GM19463 (cell line): ENCODE results near the gene CCR7.

Source experiments
- ATAC-seq: cut with Tn5 transposase; IDR thresholded peaks from one replicate; pipeline ENCODE4 v1.9.1; 2021; ENCODE audit warnings: mild to moderate bottlenecking, moderate library complexity; ENCODE audit not compliant: unreplicated experiment

Gene CCR7

DNA sequence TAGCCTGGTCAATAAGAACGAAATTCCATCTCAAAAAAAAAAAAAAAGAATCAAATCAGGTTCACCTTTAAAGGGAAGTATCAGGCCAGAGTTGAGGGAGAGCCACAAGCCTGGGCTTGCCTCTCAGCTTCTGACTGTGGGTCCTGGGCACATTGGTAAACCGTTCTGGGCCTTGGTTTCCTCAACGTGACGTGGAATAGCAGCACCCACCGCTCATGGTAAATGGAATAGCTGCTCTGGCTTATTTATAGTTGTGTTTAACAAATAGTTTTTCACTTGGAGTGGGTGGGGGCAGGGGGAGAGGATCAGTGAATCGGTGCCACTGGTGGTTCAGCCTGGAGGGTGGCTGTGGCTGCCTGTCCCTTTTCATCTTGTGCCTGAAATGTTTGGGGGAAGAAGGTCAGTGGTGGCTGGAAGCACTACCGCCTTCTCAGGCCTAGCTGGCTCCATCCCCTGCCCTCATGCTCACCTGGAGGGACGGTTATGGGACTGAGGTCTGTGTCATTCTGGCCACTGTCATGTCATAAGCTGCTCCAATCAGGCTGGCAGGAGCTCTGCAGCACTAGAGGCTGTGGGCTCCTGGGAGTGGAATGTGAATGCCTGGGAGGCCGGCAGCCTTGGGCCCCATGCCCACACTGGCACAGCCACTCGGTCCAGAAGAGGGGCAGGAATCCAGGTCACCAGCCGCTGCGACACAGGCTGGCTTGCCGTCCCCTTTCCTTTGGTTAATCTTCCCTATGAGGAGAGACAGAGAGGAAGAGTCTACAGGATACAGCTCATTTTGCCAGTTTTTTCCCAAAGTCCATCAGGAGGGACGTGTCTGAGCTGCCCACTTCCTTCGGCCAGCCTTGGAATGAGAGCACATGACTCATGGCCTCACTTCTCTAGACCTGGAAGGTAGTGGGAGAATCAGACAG lies 27.0 kb downstream of the CCR7 start:
- no peak for ATAC-seq

DNA sequence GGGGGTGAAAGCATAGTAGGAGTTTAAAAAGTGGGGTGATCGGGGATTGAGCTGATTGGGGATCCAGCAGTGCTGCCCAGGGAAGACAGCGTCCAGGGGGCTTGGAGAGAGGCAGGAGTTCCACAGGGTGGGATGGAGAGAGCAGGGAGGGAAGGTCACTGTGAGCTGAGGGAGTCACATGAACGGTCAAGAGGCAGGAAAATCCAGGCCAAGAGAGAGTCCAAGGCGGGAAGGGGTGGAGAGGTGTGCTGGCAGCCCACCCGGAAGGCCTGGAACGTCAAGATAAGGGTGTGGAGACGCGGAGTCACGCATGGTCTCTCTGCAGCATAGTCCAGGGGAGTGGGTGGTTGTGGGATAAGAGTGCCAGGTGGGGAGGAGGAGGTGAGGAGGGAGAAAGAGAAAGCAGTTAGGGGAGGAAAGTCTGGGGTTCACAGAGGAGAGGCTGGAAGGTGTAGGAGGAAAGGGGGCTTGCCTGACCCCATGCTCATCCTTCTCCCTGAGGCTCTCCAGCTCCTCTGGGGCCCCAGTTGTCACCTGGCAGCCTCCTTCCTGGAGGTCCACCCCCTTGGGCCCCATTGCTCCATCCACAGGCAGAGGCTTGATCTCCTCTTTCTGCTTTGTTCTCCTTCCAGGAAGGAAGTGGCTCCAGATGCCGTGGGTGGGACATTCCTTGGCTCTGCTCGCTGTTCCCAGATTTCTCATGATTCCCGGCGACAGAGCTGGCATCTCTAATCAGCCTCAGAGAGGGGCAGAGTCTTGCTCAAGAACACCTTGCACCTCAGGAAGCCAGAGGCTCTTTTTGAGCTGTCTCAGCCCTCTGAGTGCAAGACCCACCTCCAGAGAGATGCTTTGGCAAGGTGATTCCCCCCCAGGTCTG lies 28.7 kb downstream of the CCR7 start:
- ATAC-seq: no peak

DNA sequence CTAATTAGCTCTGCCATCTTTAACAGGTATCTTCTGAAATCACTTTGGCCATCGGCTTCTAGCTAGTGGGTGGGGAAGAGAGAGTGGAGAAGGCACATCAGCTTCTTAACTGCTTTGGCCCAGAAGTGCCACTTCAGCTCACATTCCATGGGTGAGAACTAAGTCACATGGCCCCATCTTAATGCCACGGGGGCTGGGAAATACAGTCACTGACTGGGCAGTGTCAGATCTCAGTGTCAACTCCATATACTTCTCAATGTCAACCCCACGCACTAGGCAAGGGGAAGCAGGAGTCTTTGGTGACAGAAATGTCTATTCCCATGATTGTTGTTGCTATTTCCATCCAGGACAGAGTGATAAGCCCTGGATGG lies 29.4 kb downstream of the CCR7 start:
- no peak for ATAC-seq

- ATAC-seq: no peak
These were observed 29.8 kb downstream of the CCR7 start for GRCh38 chr17:40535438-40535837.

GRCh38 chr17:40534371-40535189 lies 30.7 kb downstream of the CCR7 start:
- ATAC-seq: no peak

GRCh38 chr17:40533896-40534295 lies 31.4 kb downstream of the CCR7 start:
- ATAC-seq: no peak

DNA sequence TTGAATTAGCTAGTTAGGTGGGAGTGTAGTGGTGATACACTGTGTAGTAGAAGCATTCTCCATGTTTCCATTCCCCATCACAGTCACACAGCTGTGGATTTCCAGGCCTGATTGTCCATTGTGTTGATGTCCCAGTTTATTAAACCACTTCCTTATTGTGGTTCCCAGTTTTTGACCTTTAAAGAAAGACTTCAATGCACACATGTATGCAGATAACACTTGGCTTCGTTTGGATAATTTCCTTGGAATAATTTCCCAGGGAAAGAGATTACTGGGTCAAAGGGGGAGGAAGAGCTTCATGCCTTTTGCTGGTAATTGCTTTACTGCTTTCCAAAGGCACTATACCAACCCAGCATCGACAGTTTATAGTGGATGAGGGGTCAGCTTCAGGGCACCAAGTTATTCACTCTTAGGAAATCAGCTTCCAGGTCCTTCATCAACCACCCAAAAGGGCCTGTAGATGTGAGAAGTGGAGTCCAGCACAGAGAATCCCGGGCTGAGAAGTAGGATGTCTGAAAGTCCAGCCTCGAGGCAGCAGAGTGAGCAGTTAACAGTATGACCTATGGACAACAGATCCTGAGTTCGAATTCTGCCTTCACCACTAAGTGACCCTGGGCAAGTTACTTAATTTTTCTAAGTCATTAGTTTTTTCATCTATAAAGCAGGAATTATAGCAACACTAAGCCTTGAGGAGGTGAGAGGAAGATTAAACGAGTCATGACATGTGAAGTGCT lies 32.6 kb downstream of the CCR7 start:
- ATAC-seq: no peak

DNA sequence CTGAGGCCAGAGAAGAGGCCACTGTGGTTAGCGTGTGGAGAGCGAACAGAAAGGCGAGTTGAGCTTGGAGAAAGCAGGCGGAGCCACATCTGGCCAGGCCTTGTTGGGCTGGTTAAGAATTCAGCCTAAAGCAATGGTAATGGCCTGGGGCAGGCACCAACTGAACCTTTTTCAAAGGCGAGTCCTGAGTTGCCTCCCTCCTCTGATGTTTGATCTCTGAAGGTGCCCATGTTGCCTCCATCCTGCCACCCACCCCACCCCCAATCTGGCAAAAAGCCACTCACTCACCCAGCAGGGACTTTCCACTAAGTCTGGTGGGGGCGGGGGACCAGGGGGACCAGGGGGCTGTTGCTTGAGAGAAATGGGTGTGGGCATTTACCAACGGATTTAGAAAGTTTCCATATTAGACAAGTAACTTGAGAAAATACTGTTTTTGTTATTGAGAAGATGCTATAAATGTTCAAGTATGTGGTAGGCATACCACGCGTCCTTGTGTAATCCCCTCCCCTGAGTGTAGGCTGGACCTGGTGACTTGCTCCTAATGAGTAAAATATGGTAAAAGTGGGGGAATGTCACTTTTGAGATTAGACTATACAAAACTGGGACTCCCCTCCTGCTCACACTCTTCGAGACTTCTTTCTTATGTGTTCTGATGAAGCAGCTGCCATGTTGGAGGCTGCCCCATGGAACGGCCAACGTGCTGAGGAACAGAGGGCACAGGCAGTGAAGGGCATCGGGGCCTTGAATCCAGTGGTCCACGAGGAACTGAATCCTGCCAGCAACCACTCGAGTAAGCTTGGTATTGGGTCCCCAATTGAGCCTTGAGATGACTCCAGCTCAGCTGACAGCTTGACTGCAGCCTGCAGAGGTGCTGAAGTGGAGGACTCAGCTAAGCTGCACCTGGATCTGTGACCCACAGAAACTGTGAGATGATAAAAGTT lies 34.0 kb downstream of the CCR7 start:
- no peak for ATAC-seq

GRCh38 chr17:40530531-40530994 lies 34.7 kb downstream of the CCR7 start:
- ATAC-seq: no peak

DNA sequence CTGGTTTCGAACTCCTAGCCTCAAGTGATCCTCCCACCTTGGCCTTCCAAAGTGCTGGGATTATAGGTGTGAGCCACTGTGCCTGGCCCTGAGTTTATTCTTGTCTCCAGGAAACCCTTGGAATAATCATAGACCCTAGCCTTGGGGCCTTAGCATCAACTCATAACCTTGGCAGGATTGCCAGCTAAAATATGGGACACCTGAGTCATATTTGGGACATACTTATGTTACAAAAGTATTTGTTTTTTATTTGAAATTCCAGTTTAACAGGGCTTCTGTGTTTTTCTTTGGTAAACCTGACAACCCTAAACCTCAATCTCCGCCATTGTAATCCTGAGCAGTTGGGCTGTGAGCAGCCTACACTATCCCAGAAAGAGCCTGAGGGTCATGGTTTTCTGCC lies 35.3 kb downstream of the CCR7 start:
- no peak for ATAC-seq

GRCh38 chr17:40528692-40529417 lies 36.4 kb downstream of the CCR7 start:
- no peak for ATAC-seq

DNA sequence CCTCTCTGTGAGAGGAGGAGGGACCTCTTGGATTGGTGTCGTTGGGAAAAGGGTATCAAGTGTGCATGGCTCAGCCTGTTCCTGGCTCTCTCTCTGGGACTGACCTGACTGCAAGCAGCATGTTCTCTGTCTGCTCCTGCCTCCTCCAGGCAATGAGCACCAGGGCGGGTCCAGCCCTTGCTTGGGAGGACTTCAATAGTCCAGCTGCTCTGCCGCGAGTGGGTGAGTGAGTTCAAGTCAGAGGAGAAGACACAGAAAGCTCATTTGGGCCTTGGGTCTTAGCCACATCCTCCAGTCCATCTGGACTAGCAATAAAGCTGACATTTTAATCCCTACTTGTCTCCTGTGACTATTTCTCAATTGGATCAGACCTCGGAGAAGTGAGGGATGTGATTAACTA lies 38.6 kb downstream of the CCR7 start:
- ATAC-seq: no peak

DNA sequence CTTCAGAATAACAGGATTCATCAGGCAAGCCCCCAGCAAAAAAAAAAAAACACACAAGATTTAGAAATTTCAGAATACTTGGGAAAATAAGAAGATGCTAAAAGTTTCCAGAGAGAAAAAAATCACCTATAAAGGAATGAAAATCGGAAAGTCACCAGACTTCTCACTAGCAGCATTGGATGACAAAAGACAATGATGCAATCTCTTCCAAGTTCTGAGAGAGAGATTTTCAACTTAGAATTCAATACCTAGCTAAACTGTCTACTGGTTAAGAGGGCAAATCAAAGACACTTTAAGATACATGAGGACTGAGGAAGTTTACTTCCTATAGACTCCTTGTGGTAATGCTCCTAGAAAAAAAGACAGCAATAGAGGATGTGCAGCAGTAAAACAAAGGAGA lies 40.0 kb downstream of the CCR7 start:
- ATAC-seq: no peak

DNA sequence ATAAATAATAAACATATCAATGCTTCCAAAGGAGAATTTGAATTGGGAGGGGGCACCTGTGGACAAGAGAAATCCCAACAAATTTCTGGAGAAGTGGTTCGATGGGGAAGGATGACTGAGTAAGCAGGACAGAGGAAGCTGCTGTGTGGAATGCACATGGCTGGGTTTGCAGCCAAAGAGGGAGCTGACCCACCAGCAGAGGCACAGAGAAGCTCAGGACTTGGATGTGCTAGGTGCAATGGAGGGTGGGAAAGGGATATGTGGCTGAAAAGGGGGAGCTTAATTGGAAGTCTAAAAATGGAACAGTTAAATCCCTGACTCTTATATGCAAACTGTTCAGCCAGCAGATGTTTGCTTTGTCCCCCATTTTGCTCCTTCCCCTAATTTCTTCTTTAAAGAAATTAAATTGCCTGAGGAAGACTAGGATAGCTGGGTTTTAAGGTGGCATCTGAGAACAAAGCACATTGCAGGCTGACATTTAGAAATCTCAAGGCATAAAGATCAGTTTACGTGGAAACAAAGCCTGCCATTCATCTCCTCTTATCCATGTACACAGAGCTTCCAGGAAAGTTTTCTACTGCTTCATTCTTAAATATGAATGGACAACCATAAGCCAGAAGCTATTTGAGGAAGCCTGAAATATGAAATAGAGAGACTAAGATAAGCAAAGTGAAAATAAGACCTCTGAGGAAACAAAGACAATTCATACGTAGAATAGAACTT lies 40.9 kb downstream of the CCR7 start:
- no peak for ATAC-seq

DNA sequence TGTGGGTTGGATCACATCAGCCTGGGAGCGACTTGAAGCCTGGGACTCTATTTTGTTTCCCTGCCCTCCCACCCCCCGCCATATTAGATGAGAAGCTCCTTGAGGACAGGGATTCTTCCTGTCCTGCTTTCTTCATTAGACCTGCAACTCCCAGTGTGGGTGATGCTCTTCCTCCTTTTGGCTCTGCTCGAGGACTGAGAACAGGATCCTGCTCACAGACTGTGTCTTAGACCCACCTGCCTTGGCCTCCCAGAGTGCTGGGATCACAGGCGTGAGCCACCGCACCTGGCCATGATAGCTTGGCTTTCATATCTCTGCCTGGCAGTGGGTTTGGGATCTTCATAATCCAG lies 42.3 kb downstream of the CCR7 start:
- no peak for ATAC-seq

GRCh38 chr17:40522250-40522960 lies 42.9 kb downstream of the CCR7 start:
- no peak for ATAC-seq

- ATAC-seq: no peak
These were observed 44.2 kb downstream of the CCR7 start for GRCh38 chr17:40520991-40521453.
